Endothelial cell (in vitro differentiated cells): ENCODE measurements around the gene MAPKAPK5. TPM values are rescaled to one million over a fixed set of nuclear protein-coding genes. Genes with fewer than 3 reads are reported as not detected.

Experiments used
- DNase-seq: peaks from one replicate; pipeline ENCODE4 v3.0.0; 2021; ENCODE audit warnings: low spot score
- H3K27ac Mint-ChIP-seq: one replicate; pipeline ENCODE4 v1.8.0; 2021; ENCODE audit warnings: mixed read lengths, inconsistent platforms; ENCODE audit not compliant: unreplicated experiment
- H3K27me3 Mint-ChIP-seq: one replicate; pipeline ENCODE4 v1.8.0; 2021; ENCODE audit warnings: mild to moderate bottlenecking, moderate library complexity, mixed read lengths, inconsistent platforms; ENCODE audit not compliant: unreplicated experiment
- H3K36me3 Mint-ChIP-seq: one replicate; pipeline ENCODE4 v1.8.0; 2021; ENCODE audit warnings: mild to moderate bottlenecking, low read depth, mixed read lengths, inconsistent platforms; ENCODE audit not compliant: unreplicated experiment
- H3K4me1 Mint-ChIP-seq: one replicate; pipeline ENCODE4 v1.8.0; 2021; ENCODE audit warnings: mild to moderate bottlenecking, mixed read lengths, inconsistent platforms; ENCODE audit not compliant: unreplicated experiment
- H3K4me3 Mint-ChIP-seq: one replicate; pipeline ENCODE4 v1.8.0; 2021; ENCODE audit warnings: mild to moderate bottlenecking, mixed read lengths, inconsistent platforms; ENCODE audit not compliant: unreplicated experiment
- H3K9me3 Mint-ChIP-seq: one replicate; pipeline ENCODE4 v1.8.0; 2021; ENCODE audit warnings: mixed read lengths, inconsistent platforms; ENCODE audit not compliant: unreplicated experiment
- CTCF ChIP-seq: fragments of 200-600 bp; sonication (generic); IDR thresholded peaks from one replicate; pipeline ENCODE4 v1.5.0; 2021; ENCODE audit warnings: antibody characterized with exemption; ENCODE audit not compliant: unreplicated experiment
- long read RNA-seq: library from polyadenylated mRNA; unstranded; transcript quantifications from one replicate; pipeline ENCODE4 v2.0.0, GENCODE V29; 2020; ENCODE audit not compliant: unreplicated experiment
- total RNA-seq: library from RNA; stranded (reverse); fragmentation: NEBNext Ultra II Directional; extraction: Animal tissue kit (Norgen Biotek cat#: 25700); gene quantifications from one replicate; pipeline ENCODE4 v1.2.1, GENCODE V29; 2021; ENCODE audit not compliant: unreplicated experiment

The MAPKAPK5 gene
- total RNA-seq, result 48.8 TPM
- long read RNA-seq, full-length matches to known transcripts, result 10 of 24 reads
- long read RNA-seq, partial matches to known transcripts, result 0 of 24 reads
- long read RNA-seq, other reads (novel, unspliced or antisense), result 14 of 24 reads

- peaks cover 36% of the 10 kb centered on the region for H3K4me1 Mint-ChIP-seq
- no peaks in the 10 kb centered on the region for H3K9me3 Mint-ChIP-seq
- DNase-seq, result peak; percentile 96
- H3K27ac Mint-ChIP-seq, result peak within 1 kb of the TSS; percentile 98
- H3K36me3 Mint-ChIP-seq, result peaks cover 37% of the 10 kb centered on the region
- no peak for TF ChIP-seq CTCF
- H3K27me3 Mint-ChIP-seq, result peaks cover 22% of the 10 kb centered on the region
- peak within 1 kb of the TSS; percentile 99 for H3K4me3 Mint-ChIP-seq
Measured at GRCh38 chr12:111841750-111842555, at the start of gene MAPKAPK5. TSS of gene MAPKAPK5 (plus strand) at chr12:111842228. CDS start at chr12:111842734, 506 bp downstream.

GRCh38 chr12:111792856-111793235 lies 49.2 kb upstream of the MAPKAPK5 start:
- TF ChIP-seq CTCF, result no peak
- H3K4me3 Mint-ChIP-seq, result no peak overlapping the region
- peaks cover 2% of the 10 kb centered on the region for H3K27me3 Mint-ChIP-seq
- H3K27ac Mint-ChIP-seq, result no peak overlapping the region
- peaks cover 25% of the 10 kb centered on the region for H3K36me3 Mint-ChIP-seq
- H3K4me1 Mint-ChIP-seq, result no peaks in the 10 kb centered on the region
- no peak for DNase-seq
- no peaks in the 10 kb centered on the region for H3K9me3 Mint-ChIP-seq

- DNase-seq, result no peak
- no peaks in the 10 kb centered on the region for H3K4me1 Mint-ChIP-seq
- no peak for TF ChIP-seq CTCF
- no peaks in the 10 kb centered on the region for H3K9me3 Mint-ChIP-seq
- H3K27ac Mint-ChIP-seq, result no peak overlapping the region
- H3K36me3 Mint-ChIP-seq, result peaks cover 33% of the 10 kb centered on the region
- H3K27me3 Mint-ChIP-seq, result no peaks in the 10 kb centered on the region
- H3K4me3 Mint-ChIP-seq, result no peak overlapping the region
Measured at GRCh38 chr12:111798182-111798581, 43.8 kb upstream of the MAPKAPK5 start.

- Mint-ChIP-seq H3K36me3 (peaks cover 31% of the 10 kb centered on the region), H3K27me3 (no peaks in the 10 kb centered on the region), H3K4me1 (no peaks in the 10 kb centered on the region), H3K4me3 (peak overlapping the region; percentile 50), H3K9me3 (no peaks in the 10 kb centered on the region), H3K27ac (no peak overlapping the region)
- TF ChIP-seq CTCF, result no peak
- DNase-seq, result no peak
Measured at GRCh38 chr12:111799758-111800157, 42.3 kb upstream of the MAPKAPK5 start.

- no peak for TF ChIP-seq CTCF
- Mint-ChIP-seq H3K4me3 (no peak overlapping the region), H3K4me1 (no peaks in the 10 kb centered on the region), H3K27ac (no peak overlapping the region), H3K27me3 (peaks cover 3% of the 10 kb centered on the region), H3K36me3 (peaks cover 23% of the 10 kb centered on the region), H3K9me3 (no peaks in the 10 kb centered on the region)
- no peak for DNase-seq
Measured at GRCh38 chr12:111803038-111803626, 38.9 kb upstream of the MAPKAPK5 start.
